IMR-90 (cell line): Measurements from ENCODE around the gene PPP2R5E. TPM values are rescaled to one million over a fixed set of nuclear protein-coding genes. Genes with fewer than 3 reads are reported as not detected.

Experiments used
- ATAC-seq: fragments of 200-7000 bp; cut with Tn5 transposase; 2 replicates; pipeline ENCODE4 v1.9.1; 2020; ENCODE audit warnings: low read depth, mild to moderate bottlenecking, moderate library complexity
- BruUV-seq: library from RNA; stranded (reverse); fragments of 400-500 nt; replicated peaks from 2 replicates; lab custom pipeline; 2021; lab: Mats Ljungman, UMichigan
- CTCF ChIA-PET: fragments of 300-600 bp; formaldehyde crosslinking; extraction: SDS; loops from one replicate; lab custom pipeline; 2021; ENCODE audit warnings: antibody characterized with exemption; lab: Yijun Ruan, JAX
- POLR2A ChIA-PET: fragments of 300-600 bp; sonication (Branson Sonifier 250); formaldehyde crosslinking; loops from one replicate; lab custom pipeline; 2022; ENCODE audit warnings: antibody characterized with exemption; ENCODE audit not compliant: unreplicated experiment; lab: Charles Lee
- DNase-seq: peaks from one replicate; pipeline ENCODE4 v3.0.0; 2013
- H2AFZ ChIP-seq: replicated peaks from 2 replicates; pipeline ENCODE3; 2013; ENCODE audit warnings: low read length, mild to moderate bottlenecking; ENCODE audit not compliant: poor library complexity
- H2AK5ac ChIP-seq: 2 replicates; pipeline ENCODE4 v1.6.1; 2013; ENCODE audit warnings: low read depth, low read length, inconsistent platforms
- H2AK9ac ChIP-seq: replicated peaks from 2 replicates; pipeline ENCODE3; 2013; ENCODE audit warnings: mild to moderate bottlenecking, low read depth, low read length, moderate library complexity; ENCODE audit not compliant: poor library complexity
- H2BK120ac ChIP-seq: 2 replicates; pipeline ENCODE4 v1.6.1; 2013; ENCODE audit warnings: low read depth, low read length, inconsistent platforms
- H2BK15ac ChIP-seq: 3 replicates; pipeline ENCODE4 v1.6.1; 2013; ENCODE audit warnings: low read depth, low read length, inconsistent platforms
- H2BK20ac ChIP-seq: 2 replicates; pipeline ENCODE4 v1.6.1; 2013; ENCODE audit warnings: low read depth, mild to moderate bottlenecking, inconsistent platforms, low read length, moderate library complexity
- H2BK5ac ChIP-seq: 2 replicates; pipeline ENCODE4 v1.6.1; 2013; ENCODE audit warnings: mild to moderate bottlenecking, low read depth, low read length, inconsistent platforms; ENCODE audit not compliant: poor library complexity, severe bottlenecking
- H3K14ac ChIP-seq: replicated peaks from 2 replicates; pipeline ENCODE4 v1.6.1; 2013; ENCODE audit warnings: low read depth, low read length, inconsistent platforms
- H3K18ac ChIP-seq: 2 replicates; pipeline ENCODE4 v1.6.1; 2013; ENCODE audit warnings: low read depth, low read length, control low read depth
- H3K23ac ChIP-seq: 2 replicates; pipeline ENCODE4 v1.6.1; 2013; ENCODE audit warnings: low read depth, low read length, inconsistent platforms
- H3K27ac ChIP-seq: 2 replicates; pipeline ENCODE4 v1.5.1; 2013; ENCODE audit warnings: mild to moderate bottlenecking, control low read depth, low read length; ENCODE audit not compliant: insufficient read depth
- H3K27me3 ChIP-seq: 2 replicates; pipeline ENCODE4 v1.6.1; 2013; ENCODE audit warnings: low read length; ENCODE audit not compliant: control insufficient read depth, insufficient read depth
- H3K36me3 ChIP-seq: 2 replicates; pipeline ENCODE4 v1.6.1; 2013; ENCODE audit warnings: low read length, mixed read lengths; ENCODE audit not compliant: control insufficient read depth, insufficient read depth
- H3K4ac ChIP-seq: 2 replicates; pipeline ENCODE4 v1.6.1; 2013; ENCODE audit warnings: low read depth, low read length, inconsistent platforms
- H3K4me1 ChIP-seq: 2 replicates; pipeline ENCODE4 v1.6.1; 2013; ENCODE audit warnings: low read length, mixed read lengths; ENCODE audit not compliant: control insufficient read depth, insufficient read depth
- H3K4me2 ChIP-seq: 2 replicates; pipeline ENCODE4 v1.6.1; 2013; ENCODE audit warnings: low read depth, mild to moderate bottlenecking, control low read depth, low read length, moderate library complexity
- H3K4me3 ChIP-seq: 2 replicates; pipeline ENCODE4 v1.5.1; 2013; ENCODE audit warnings: low read depth, mild to moderate bottlenecking, control low read depth, low read length, moderate library complexity; ENCODE audit not compliant: insufficient read depth
- H3K56ac ChIP-seq: 2 replicates; pipeline ENCODE4 v1.6.1; 2013; ENCODE audit warnings: low read length, inconsistent platforms; ENCODE audit not compliant: insufficient read depth; ENCODE audit errors: extremely low read depth
- H3K79me1 ChIP-seq, 2 experiments: 2 replicates each; pipeline ENCODE4 v1.6.1; 2013; ENCODE audit warnings: low read length in 2 of 2, inconsistent platforms in 1 of 2, low read depth in 1 of 2
- H3K9ac ChIP-seq: 2 replicates; pipeline ENCODE4 v1.6.1; 2013; ENCODE audit warnings: low read depth, low read length, control low read depth
- H3K9me1 ChIP-seq: 2 replicates; pipeline ENCODE4 v1.6.1; 2013; ENCODE audit warnings: low read length, inconsistent platforms; ENCODE audit not compliant: insufficient read depth
- H3K9me3 ChIP-seq: 2 replicates; pipeline ENCODE4 v1.6.1; 2013; ENCODE audit warnings: low read length; ENCODE audit not compliant: control insufficient read depth, insufficient read depth
- H4K20me1 ChIP-seq: 2 replicates; pipeline ENCODE4 v1.6.1; 2013; ENCODE audit warnings: low read length, inconsistent platforms; ENCODE audit not compliant: insufficient read depth
- H4K5ac ChIP-seq: 2 replicates; pipeline ENCODE4 v1.6.1; 2013; ENCODE audit warnings: mild to moderate bottlenecking, low read depth, low read length, control low read depth
- H4K8ac ChIP-seq, 2 experiments: 2 replicates each; pipeline ENCODE4 v1.6.1; 2013; ENCODE audit warnings: low read depth in 2 of 2, low read length in 2 of 2, control low read depth in 1 of 2, inconsistent platforms in 1 of 2
- H4K91ac ChIP-seq: 2 replicates; pipeline ENCODE4 v1.6.1; 2013; ENCODE audit warnings: low read depth, low read length, inconsistent platforms; ENCODE audit not compliant: insufficient read depth
- BHLHE40 ChIP-seq: fragments of 150-350 bp; IDR thresholded peaks from 2 replicates; pipeline ENCODE4 v1.6.1; 2016; ENCODE audit warnings: mild to moderate bottlenecking, low read depth, low read length
- CEBPB ChIP-seq: IDR thresholded peaks from 2 replicates; pipeline ENCODE4 v1.6.1; 2012; ENCODE audit warnings: low read depth, low read length, improper control_type of control experiment
- CHD1 ChIP-seq: IDR thresholded peaks from 2 replicates; pipeline ENCODE4 v1.6.1; 2012; ENCODE audit warnings: low read depth, low read length, improper control_type of control experiment
- CTCF ChIP-seq: conservative IDR thresholded peaks from 2 replicates; pipeline ENCODE4 v1.5.1; 2012; ENCODE audit warnings: mild to moderate bottlenecking, low read depth, low read length, improper control_type of control experiment
- FOS ChIP-seq: fragments of 150-350 bp; IDR thresholded peaks from 2 replicates; pipeline ENCODE4 v1.6.1; 2016; ENCODE audit warnings: low read depth, low read length
- MAFK ChIP-seq: IDR thresholded peaks from 2 replicates; pipeline ENCODE4 v1.6.1; 2012; ENCODE audit warnings: low read depth, low read length, improper control_type of control experiment
- MAZ ChIP-seq: IDR thresholded peaks from 2 replicates; pipeline ENCODE4 v1.6.1; 2012; ENCODE audit warnings: low read depth, mild to moderate bottlenecking, low read length, improper control_type of control experiment, moderate library complexity, borderline replicate concordance
- MXI1 ChIP-seq: IDR thresholded peaks from 2 replicates; pipeline ENCODE4 v1.6.1; 2012; ENCODE audit warnings: low read depth, mild to moderate bottlenecking, low read length, moderate library complexity, borderline replicate concordance
- NFE2L2 ChIP-seq: fragments of 150-350 bp; IDR thresholded peaks from 2 replicates; pipeline ENCODE4 v1.6.1; 2016; ENCODE audit warnings: low read depth, mild to moderate bottlenecking, low read length
- POLR2A ChIP-seq: IDR thresholded peaks from 2 replicates; pipeline ENCODE4 v1.6.1; 2012; ENCODE audit warnings: mild to moderate bottlenecking, low read depth, low read length
- RAD21 ChIP-seq: IDR thresholded peaks from 2 replicates; pipeline ENCODE4 v1.6.1; 2012; ENCODE audit warnings: low read length, improper control_type of control experiment
- RCOR1 ChIP-seq: IDR thresholded peaks from 2 replicates; pipeline ENCODE4 v1.6.1; 2012; ENCODE audit warnings: mild to moderate bottlenecking, low read length, improper control_type of control experiment; ENCODE audit not compliant: insufficient replicate concordance
- RFX5 ChIP-seq: IDR thresholded peaks from 2 replicates; pipeline ENCODE4 v1.8.0; 2012; ENCODE audit warnings: low read depth, mild to moderate bottlenecking, low read length, moderate library complexity
- SMC3 ChIP-seq: fragments of 150-350 bp; IDR thresholded peaks from 2 replicates; pipeline ENCODE4 v1.6.1; 2016; ENCODE audit warnings: low read depth, mild to moderate bottlenecking, antibody characterized with exemption, low read length, moderate library complexity
- USF2 ChIP-seq: fragments of 150-350 bp; IDR thresholded peaks from 2 replicates; pipeline ENCODE4 v1.6.1; 2017; ENCODE audit warnings: mild to moderate bottlenecking, antibody characterized with exemption, low read length, low read depth
- WGBS, 2 experiments: methylation state at CpG; one replicate each; pipeline versions ENCODE4 v1.1.5 to v1.1.7; 2013; ENCODE audit warnings: missing lambda C conversion rate in 2 of 2; ENCODE audit not compliant: insufficient read length in 1 of 2; ENCODE audit errors: extremely low coverage in 2 of 2; 5-methylcytosine and 5-hydroxymethylcytosine counted together
- dilution Hi-C: fragments of 300-500 bp; cut with HindIII; formaldehyde crosslinking; loops from one replicate; pipeline ENCODE4 v1.14.3; 2018; ENCODE audit warnings: low sequenced_read_pairs; ENCODE audit not compliant: unreplicated experiment
- in situ Hi-C: fragments of 300-500 bp; cut with MboI; formaldehyde crosslinking; loops from 3 replicates; pipeline ENCODE4 v1.14.3; 2019; ENCODE audit warnings: low sequenced_read_pairs, inconsistent platforms, mixed read lengths
- intact Hi-C: fragments of 100-400 bp; cut with micrococcal nuclease; formaldehyde crosslinking; loops from 2 replicates; pipeline ENCODE4 v1.10.0; 2022
- polyA plus RNA-seq, 3 experiments: library from polyadenylated mRNA; depleted of rRNA; stranded (reverse); fragments of >200 nt; gene quantifications; 2 replicates each; pipeline ENCODE4 v1.2.3, GENCODE V29; 2012; ENCODE audit warnings: low replicate concordance in 1 of 3
- total RNA-seq: library from RNA; depleted of rRNA; stranded (reverse); fragments of >200 nt; gene quantifications from 2 replicates; pipeline ENCODE4 v1.2.3, GENCODE V29; 2012
- TF ChIP-seq, protein P1 (sequence below): fragments of 150-350 bp; IDR thresholded peaks from 2 replicates; pipeline ENCODE4 v1.6.1; 2016; ENCODE audit warnings: low read depth, mild to moderate bottlenecking, low read length, moderate library complexity, borderline replicate concordance

PPP2R5E gene
- total and polyA plus RNA-seq, 2 of the 4 experiments (the other 2 are of a cell fraction) = 9.7 to 12.2 TPM

GRCh38 chr14:63404906-63405305 is 138.3 kb downstream of the PPP2R5E start:
- Histone ChIP-seq H4K91ac (no peak overlapping the region), H2AK5ac (no peak overlapping the region), H3K4ac (no peak overlapping the region), H3K4me3 (no peak overlapping the region), H3K14ac (no peak overlapping the region), H2BK120ac (no peak overlapping the region), H3K4me2 (no peak overlapping the region), H3K36me3 (0 out of 2 replicates have a peak, but pooled peaks cover 6% of the 10 kb centered on the region), H3K4me1 (no peaks in the 10 kb centered on the region), H4K5ac (no peak overlapping the region), H3K79me1 (peaks cover 12 to 40% of the 10 kb centered on the region in 2 experiments; a peak in 3 of 4 replicates), H2AK9ac (no peak overlapping the region), H2BK20ac (no peak overlapping the region), H3K27ac (no peak overlapping the region), H4K20me1 (peaks cover 3% of the 10 kb centered on the region; the same call in 1 of the 2 replicates), H3K56ac (no peak overlapping the region), H2BK15ac (no peak overlapping the region), H2BK5ac (no peak overlapping the region), H3K23ac (no peak overlapping the region), H3K9me1 (no peaks in the 10 kb centered on the region), H2AFZ (no peak overlapping the region), H3K9ac (no peak overlapping the region), H3K18ac (no peak overlapping the region), H3K9me3 (no peaks in the 10 kb centered on the region), H4K8ac (no peak overlapping the region), H3K27me3 (no peaks in the 10 kb centered on the region)
- no peak for ATAC-seq
- DNase-seq = no peak
- TF ChIP-seq NFE2L2 (no peak), POLR2A (no peak), USF2 (no peak), CTCF (no peak), RFX5 (no peak), MAZ (no peak), CHD1 (no peak), FOS (no peak), SMC3 (no peak), RCOR1 (no peak), CEBPB (no peak), MAFK (no peak), BHLHE40 (no peak), MXI1 (no peak), RAD21 (no peak)
- TF ChIP-seq, protein P1, sequence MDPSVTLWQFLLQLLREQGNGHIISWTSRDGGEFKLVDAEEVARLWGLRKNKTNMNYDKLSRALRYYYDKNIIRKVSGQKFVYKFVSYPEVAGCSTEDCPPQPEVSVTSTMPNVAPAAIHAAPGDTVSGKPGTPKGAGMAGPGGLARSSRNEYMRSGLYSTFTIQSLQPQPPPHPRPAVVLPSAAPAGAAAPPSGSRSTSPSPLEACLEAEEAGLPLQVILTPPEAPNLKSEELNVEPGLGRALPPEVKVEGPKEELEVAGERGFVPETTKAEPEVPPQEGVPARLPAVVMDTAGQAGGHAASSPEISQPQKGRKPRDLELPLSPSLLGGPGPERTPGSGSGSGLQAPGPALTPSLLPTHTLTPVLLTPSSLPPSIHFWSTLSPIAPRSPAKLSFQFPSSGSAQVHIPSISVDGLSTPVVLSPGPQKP = no peak
- in situ Hi-C loops (no loop called here), intact Hi-C loops (no loop called here), dilution Hi-C loops (no loop called here)
- WGBS, 2 experiments = no CpG with 5 or more reads among the region's 2 CpGs
- no TSS peak for BruUV-seq
- CTCF ChIA-PET = no interaction called here
- POLR2A ChIA-PET = no interaction called here
